ENCODE measurements around the gene RARG.

RARG gene

DNA sequence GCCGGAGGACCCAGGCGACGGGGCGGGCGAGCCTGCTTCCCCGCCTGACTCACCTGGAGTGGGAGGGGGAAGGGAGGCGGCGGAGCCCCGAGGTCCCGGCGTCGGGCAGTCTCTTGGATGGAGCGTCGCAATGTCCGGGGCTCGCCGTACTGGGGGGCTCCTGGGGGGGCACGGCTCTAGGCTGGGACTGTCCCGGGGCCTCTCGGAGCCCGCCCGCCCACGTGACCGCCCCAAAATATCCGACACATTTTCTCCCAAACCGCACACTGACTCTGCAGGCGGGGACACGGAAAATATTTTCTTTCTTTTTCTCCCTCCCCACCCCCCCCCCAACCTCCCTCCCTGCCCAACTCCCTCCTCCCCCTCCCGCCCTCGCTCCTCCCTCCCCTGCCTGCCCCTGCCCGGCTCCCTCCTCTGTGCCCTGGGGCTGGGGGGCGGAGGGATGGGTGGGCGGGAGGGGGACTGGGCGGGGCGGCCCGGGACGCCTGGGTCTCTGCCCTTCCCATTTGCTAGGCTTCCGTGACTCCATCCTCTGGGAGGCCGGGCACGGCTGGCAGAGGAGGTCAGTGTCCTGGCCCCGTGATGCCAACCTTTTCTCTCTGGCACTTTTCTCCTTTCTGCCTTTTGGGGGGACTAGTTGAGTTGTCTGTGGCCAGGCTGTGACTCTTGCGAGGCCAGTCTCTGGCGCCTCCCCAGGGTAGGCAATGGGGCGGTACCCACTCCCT, at the start of gene RARG:
TSS of gene RARG (minus strand) at position 289 of the 725 bp plus-strand sequence. CDS start 4,664 bp downstream, outside the sequence.
- peak; percentile 72 for DNase-seq

DNA sequence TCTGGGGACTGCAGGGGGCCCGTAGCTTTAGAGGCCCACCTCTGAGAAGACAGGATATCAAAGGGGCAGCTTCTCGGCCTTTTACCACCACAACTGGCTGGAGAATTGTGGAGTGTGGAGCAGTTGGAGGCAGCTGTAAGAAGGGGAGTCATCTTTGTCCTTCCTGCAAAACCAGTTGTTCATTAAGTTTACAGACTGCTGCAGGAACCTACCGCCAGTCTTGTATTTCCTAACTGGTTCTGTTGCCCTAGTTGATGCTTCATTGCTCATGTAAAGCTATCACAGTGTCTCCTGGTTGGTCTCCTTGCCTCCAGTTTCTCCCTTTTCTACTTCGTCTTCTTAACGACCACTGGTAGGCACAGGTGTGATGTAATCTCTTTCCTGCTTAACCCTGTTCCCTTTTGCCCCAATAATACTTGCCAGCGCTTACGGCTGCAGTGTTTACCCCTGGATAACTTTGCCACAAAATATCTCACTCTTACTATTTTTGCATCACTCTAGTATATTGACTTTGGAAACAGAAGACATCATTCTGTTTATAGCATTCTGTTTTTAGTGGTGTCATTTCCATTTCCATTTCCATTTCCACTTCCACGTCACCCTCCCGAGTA, 48.0 kb upstream of the RARG start:
- no peak for DNase-seq

DNA sequence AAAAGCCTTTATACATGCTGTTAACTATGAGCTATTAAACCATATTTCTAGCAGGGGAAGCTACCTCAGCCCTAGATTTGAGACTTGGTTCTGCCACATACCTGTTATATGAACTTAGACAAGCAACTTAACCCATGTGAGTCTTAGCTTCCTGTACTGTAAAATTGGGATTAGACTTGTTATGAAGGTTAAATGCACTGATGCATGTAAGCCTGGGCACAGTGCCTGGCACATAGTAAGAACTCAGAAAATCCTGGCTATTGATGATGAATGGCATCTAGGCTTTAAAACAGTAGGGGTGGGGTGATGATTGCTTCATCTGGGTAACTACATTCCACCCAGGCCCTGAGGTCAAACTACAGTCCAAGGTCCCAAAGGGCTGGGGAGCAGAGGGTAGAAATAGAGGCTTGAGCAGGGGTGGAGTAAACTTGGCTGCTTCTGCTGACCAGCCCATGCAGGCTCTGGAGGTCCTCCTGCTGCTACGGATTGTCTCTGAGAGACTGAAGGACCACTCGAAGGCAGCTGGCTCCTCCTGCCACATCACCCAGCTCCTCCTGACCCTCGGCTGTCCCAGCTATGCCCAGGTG, 47.4 kb upstream of the RARG start:
- no peak for DNase-seq

DNA sequence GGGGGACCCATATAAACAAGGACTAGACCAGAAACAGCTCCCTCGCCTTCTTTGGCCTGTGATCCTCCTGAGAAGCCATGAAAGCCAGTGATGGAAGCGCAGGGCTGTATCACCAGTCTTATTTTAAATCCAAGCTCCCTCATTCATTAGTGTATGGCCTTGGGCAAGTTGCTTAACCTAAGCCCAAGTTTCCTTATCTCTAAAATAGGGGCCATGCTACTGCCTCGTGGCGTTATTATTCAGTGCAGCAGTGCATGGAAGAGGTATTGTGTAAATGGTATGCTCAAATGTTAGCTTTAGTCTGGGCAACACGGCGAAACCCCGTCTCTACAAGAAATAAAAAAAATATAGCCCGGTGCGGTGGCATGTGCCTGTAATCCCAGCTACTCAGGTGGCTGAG, 46.0 kb upstream of the RARG start:
- no peak for DNase-seq

DNA sequence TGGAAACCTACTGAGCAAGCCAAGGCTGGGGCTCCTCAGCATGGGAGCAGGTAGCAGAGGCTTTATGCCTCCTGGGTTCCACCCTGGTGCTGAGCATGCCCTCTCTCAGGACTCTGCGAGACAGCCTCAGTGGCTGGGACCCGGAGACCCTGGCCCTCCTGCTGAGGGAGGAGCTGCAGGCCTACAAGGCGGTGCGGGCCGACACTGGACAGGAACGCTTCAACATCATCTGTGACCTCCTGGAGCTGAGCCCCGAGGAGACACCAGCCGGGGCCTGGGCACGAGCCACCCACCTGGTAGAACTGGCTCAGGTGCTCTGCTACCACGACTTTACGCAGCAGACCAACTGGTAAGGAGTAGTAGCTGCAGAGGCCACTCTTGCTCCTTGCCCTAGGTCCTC, 44.5 kb upstream of the RARG start:
- no peak for DNase-seq

DNA sequence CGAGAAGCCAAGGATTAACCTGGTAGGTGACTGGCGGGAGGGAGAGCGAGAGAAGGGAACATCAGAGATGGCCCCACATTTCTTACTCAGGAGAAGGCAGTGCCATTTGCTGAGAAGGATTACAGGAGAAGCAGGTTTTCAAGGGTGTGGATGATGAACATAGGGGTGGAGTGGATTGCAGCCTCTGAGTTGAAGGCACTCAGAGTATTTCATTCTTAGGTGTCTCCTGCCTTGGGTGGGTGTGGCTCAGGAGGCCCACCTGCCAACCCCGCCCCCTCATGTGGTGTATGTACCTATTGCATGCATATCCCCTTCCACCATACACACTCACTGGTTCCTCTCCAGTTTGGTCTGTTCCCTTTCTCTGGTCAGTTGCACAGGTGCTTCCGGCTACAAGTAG, 42.4 kb upstream of the RARG start:
- DNase-seq = no peak

DNA sequence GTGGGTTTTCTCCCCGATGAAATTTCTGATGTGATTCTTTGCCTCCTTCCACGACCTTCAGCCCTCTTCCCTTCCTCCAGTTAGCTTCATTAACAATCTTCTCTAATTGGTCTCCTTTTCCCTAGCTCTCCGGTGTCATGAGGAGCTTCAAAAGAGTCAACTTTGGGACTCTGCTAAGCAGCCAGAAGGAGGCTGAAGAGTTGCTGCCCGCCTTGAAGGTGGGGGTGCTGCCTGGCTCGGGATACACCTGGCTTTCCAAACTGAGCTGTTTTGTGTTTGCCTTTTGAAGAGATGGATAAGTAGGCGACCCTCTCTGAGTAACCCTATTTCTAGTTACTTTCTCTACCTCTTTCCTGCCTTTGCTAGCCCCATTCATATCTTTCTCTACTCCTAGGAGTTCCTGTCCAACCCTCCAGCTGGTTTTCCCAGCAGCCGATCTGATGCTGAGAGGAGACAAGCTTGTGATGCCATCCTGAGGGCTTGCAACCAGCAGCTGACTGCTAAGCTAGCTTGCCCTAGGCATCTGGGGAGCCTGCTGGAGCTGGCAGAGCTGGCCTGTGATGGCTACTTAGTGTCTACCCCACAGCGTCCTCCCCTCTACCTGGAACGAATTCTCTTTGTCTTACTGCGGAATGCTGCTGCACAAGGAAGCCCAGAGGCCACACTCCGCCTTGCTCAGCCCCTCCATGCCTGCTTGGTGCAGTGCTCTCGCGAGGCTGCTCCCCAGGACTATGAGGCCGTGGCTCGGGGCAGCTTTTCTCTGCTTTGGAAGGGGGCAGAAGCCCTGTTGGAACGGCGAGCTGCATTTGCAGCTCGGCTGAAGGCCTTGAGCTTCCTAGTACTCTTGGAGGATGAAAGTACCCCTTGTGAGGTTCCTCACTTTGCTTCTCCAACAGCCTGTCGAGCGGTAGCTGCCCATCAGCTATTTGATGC, 36.9 kb upstream of the RARG start:
- no peak for DNase-seq

DNA sequence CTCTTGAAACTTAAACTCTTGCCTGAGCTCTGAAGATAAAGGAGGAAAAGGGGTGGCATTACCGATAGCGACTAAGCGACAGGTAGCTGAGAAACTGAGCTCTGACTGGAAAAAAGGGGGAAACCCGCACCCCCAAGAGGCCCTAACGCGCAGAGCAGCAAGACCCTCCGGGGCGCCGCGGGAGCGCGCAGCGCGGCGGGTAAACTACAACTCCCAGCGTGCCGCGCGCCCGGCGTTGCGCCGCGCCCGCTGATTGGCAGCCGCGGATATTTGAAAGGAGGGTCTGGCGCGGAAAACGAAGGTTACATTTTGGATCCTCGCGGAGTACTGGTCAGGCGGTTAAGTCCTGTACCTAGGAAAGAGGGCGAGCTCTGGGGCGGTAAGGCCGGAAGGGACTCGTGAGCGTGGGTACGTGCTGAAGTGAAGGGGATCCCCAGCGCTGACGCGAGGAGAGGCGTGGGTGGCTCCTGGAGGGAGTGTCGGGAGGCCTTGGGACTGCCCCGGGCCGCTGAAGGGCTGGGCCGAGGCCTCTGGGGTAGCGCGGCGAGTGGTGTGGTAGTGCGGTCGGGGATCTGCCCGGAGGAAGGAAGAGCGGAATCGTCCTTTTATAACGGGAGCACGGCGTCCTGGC, 36.1 kb upstream of the RARG start, which contains the start of gene ESPL1:
TSS of gene ESPL1 (plus strand) at position 301 of the 631 bp plus-strand sequence. CDS start 468 bp downstream, outside the sequence.
- DNase-seq = peak; percentile 74

DNA sequence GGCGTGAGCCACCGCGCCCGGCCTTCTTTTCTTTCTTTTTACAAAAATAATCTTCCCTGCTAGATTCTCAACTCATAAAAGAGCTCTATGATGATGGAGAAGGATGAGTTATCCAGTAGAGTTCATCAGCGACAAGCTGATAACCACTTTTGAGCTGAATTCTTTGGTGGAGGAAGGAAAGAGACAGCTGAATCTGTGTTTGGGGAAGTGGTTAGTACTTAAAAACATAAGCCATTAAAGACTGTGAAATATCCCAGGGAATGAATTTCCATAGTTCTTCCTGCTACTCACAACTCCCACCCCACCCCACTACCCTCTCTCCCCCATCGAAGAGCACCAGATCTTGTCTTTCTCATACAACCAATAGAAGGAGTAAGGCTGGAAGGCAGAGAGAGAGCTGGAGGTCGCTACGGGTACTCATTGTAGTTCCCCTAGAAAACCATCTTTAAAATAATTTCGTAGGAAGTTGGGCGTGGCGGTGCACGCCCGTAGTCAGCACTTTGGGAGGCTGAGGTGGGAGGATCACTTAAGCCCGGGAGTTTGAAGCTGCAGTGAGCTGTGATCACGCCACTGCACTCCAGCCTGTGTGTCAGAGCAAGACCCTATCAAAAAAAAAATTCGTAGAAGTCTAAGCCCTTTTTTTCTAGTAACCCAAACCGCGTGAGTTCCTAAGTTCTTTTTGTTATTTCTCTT, 35.4 kb upstream of the RARG start:
- DNase-seq = peak; percentile 25

DNA sequence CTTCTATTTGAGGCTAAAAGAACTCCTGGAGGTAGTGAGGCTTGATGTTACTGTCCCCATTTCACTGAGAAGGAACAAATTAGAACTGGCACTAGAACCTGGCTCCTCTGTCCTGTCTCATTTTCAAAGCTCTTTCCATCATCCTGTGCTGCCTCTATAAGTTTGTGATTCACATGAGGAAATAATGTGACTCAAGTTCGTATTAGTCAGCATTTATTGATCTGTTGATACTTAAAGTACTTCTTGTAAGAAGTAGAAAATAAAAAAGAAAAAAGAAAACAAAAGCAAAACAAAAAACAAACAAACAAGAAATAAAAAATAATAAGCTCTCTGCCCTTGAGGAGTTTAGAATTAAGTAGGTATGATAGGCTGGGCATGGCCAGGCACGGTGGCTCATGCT, 33.8 kb upstream of the RARG start:
- DNase-seq = no peak

DNA sequence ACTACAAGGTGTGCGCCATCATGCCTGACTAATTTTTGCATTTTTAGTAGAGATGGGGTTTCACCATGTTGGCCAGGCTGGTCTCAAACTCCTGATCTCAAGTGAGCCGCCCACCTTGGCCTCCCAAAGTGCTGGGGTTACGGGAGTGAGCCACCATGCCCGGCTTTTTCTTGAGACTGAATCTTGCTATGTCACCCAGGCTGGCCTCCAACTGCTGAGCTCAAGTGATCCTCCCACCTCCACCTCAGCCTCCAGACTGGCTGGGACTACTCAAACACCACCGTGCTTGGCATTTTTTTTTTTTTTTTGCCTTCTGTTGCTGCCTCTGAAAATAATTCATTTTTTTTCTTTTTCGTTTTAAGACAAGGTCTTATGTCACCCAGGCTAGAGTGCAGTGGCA, 27.9 kb upstream of the RARG start:
- no peak for DNase-seq

DNA sequence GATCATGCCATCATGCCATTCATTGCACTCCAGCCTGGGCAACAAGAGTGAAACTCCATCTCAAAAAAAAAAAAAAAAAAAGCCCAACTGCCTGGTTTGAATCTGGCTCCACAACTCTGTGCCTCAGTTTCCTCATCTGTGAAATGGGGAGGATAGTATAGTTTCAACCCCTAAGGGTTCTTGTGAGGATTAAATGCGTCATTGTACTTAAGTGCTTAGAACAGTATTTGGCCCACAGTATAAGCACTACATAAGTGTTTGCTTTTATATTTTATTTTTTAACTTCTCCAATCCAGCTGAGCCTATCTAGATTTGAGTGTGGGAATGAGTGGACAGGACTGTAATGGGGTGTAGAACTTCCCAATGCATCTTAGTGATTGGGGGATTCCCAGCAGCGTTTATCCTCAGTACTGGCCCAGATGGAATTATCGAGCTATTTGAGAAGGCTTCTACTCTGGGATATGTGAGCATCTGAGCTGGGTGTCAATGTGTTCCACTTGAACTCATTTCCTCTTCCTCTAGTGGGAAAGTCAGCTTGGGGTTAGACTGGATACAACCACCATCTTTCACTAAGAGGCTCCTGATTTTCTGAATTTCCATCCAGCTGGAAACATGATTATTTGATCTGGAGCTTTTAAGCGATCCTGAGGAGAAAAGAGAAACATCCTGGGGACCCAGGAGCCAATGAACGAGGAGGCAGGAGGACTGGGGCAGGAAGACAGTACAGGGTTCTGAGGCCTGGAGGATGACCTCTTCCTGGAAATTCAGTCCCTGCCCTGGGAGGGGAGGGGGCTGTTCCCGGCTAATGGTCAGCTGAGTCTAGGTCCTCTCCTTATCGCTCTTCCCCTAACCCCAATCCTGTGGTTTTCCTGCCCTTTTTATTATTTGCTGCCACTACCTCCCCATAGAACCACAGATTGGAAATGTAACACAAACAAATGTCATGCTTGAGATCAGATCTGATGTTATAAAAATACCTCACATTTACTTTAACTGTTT, 26.8 kb upstream of the RARG start:
- no peak for DNase-seq

DNA sequence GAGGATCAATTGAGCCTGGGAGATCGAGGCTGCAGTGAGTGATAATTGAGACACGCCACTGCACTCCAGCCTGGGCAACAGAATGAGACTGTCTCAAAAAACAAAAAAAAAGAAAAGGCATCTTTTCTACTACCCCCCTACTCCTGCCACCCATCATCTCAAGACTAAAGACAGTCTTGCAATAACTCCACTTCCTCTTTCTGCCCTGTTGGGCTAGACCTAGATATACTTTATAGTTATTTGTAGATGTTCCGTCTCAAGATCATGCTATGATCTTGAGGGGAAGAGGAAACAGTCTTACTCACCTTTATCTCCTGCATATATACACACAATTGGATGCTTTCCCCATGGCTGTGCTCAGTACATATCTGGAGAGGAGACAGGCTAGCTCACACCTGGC, 24.0 kb upstream of the RARG start:
- no peak for DNase-seq

DNA sequence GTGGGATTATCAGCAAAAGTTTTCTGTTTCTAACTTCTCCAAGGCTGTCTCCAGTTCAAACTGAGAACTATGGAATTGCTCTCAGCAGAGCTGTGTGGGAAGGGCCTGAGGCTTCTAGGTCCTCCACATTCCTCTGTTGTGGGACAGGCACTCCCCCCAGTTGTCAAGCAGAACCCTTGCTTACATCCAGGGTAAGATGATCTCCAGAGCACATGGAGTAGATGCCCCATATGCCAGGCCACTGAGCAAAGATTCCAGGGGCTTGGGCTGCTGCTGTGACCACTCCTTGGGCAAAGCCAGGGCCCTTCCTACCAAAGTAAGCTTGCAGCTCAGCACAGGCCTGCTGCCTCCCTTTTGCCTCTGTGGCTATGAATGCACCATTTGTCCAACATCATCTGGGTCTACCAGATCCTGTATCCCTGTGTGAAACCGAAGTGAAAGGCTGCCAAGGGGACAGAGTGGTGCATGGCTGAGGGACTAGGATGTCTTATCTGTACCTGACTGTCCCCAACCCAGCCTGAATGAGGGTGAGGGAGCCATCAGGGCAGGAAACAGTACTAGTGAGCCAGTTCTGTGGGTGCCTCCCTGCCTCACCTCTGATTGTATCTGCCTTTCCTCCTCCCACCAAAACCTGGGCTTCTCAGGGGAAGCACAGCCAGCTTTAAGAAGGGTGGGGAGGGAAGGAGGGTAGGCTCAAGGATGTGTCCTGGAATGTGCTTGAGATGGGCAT, 23.0 kb upstream of the RARG start:
- no peak for DNase-seq

DNA sequence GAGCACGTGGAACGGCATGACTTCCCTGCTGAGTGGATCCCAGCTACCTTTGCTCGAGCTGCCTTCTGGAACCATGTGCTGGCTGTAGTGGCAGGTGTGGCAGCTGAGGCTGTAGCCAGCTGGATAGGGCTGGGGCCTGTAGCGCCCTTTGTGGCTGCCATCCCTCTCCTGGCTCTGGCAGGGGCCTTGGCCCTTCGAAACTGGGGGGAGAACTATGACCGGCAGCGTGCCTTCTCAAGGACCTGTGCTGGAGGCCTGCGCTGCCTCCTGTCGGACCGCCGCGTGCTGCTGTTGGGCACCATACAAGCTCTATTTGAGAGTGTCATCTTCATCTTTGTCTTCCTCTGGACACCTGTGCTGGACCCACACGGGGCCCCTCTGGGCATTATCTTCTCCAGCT, 21.3 kb upstream of the RARG start:
- DNase-seq = no peak

DNA sequence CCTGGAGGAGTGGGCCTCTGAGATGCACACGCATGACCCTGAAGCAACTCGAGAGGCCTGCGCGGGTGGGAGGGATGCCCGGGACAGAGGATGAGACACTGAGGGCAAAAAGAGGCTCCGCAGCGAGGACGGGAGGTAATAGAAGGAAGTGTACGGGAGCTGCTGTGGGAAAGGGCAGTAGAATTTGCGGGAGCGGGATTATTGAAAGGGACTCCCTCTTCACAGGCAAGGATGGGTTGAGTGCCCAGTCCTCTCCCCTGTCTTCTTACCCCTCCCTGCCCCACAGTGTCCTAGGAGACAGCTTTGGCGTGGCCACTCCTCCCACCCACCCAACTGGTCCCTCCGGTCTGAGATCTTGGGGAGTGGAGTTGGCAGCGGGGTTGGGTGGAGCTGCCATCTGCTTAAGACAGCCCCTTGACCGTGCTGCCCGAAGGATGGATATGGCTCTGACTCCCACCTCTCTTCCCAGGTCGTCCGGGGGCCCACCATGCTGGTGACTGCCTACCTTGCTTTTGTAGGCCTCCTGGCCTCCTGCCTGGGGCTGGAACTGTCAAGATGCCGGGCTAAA, 20.4 kb upstream of the RARG start:
- no peak for DNase-seq

DNA sequence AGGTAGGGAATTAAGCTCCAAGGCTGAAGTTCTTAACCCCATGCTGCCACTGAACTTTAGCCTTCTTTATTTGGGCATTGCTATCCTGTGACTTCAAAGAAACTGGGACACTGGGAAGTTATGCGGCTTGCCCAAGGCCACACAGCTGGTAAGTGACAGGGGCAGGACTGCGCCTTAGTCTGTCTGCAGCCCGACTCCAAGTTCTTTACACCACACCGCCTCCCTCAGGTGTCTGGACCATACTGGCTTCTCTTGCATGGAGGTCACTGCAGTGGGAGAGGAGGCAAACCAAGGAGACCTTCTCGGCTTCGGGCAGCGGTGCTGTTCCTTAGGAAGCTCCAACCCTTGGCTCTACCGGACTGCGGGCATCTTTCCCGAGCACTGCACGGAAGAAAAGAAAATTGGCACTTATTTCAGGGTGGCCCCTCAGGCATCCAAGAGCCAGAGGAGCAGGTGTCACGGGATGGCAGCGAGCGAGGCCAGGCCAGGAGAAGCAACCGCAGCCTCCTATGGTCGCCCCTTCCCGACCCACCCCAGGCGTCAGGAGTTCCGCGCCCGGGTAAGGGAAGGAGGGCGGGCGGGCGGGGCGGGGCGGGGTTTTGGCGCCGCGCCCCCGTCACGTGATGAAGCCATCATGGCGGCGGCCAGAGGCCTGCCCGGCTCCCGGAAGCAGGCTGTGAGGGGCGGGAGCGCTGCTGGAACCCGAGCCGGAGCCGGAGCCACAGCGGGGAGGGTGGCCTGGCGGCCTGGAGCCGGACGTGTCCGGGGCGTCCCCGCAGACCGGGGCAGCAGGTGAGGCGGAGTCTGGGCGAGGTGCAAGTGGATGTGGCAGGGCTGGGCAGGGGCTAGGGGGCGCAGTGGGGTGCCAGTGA, 19.7 kb upstream of the RARG start:
- peak; percentile 69 for DNase-seq

DNA sequence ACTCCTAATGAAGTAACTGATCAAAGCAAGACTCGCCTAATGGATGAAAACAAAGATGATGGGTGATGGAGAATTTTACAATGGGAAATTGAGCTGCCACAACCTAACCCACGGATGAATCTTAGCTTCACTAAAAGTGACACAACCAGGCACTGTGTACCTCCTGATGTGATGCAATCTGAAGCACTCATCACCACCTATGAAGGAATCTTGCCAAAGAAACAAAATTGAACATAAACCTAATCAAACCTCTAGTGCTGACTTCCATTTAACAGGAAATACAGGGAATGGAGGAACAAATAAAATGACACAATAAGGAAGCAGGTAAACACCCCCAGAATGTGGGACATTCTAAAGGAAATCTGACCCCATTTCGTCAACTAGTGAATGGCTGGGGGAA, 13.3 kb upstream of the RARG start:
- no peak for DNase-seq

DNA sequence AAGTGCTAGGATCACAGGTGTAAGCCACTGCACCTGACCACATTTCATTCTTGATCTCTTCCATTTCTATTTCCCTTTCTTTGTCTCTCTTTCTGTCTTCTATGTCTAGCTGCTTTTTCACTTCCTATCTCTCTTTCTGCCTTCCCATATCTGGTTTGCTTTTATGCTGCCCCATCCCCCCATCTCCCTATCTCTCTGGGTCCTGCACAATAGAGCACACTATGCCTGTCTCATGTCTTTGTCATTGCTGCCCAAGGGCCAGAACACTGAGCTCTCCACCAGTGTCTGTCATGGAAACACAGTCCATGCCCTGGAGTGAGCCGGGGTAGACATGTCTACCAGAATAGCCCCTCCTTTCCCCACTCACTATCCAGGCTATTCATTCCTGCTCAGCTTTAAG, 12.3 kb upstream of the RARG start:
- DNase-seq = no peak

Data from stimulated activated CD4-positive, alpha-beta T cell treated with anti-CD3 and anti-CD28 coated beads, Interleukin-12 subunit alpha, Interleukin-12 subunit beta, amount 100 ng/mL, for 4 hours (primary cell).